ENCODE results near the gene SIRPA. TPM values are rescaled to one million over a fixed set of nuclear protein-coding genes. Genes with fewer than 3 reads are reported as not detected.

The SIRPA gene
- total and polyA plus RNA-seq, 4 donors = 16.6 to 123 (median 52.6) TPM

GRCh38 chr20:1924910-1925861 lies 30.0 kb downstream of the SIRPA start:
- TF ChIP-seq, protein P1, sequence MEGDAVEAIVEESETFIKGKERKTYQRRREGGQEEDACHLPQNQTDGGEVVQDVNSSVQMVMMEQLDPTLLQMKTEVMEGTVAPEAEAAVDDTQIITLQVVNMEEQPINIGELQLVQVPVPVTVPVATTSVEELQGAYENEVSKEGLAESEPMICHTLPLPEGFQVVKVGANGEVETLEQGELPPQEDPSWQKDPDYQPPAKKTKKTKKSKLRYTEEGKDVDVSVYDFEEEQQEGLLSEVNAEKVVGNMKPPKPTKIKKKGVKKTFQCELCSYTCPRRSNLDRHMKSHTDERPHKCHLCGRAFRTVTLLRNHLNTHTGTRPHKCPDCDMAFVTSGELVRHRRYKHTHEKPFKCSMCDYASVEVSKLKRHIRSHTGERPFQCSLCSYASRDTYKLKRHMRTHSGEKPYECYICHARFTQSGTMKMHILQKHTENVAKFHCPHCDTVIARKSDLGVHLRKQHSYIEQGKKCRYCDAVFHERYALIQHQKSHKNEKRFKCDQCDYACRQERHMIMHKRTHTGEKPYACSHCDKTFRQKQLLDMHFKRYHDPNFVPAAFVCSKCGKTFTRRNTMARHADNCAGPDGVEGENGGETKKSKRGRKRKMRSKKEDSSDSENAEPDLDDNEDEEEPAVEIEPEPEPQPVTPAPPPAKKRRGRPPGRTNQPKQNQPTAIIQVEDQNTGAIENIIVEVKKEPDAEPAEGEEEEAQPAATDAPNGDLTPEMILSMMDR (IDR thresholded peaks at IDR 0.05; ENCODE audit: control extremely low read depth, extremely low read depth) = no peak
- Histone ChIP-seq H3K9me3 (ENCODE audit: control insufficient read depth in 4 of 4, insufficient read depth in 3 of 4, low read length in 3 of 4) (no peaks in the 10 kb centered on the region), H3K27me3 (ENCODE audit: control insufficient read depth in 3 of 3, insufficient read depth in 3 of 3, low read length in 2 of 3) (no peaks in the 10 kb centered on the region), H3K36me3 (ENCODE audit: control insufficient read depth in 4 of 4, insufficient read depth in 4 of 4, low read length in 4 of 4) (peaks cover 0 to 4% (median 0%) of the 10 kb centered on the region in 4 donors), H3K4me1 (ENCODE audit: control insufficient read depth in 5 of 5, insufficient read depth in 5 of 5, low read length in 5 of 5) (peaks cover 0 to 3% (median 0%) of the 10 kb centered on the region in 5 donors), H3K9ac (ENCODE audit: insufficient read depth in 1 of 2, low read length in 2 of 2) (no peak overlapping the region), H3K27ac (ENCODE audit: low read depth in 1 of 2, low read length in 1 of 2) (peak overlapping the region in 1 of 2 donors; percentile 16), H3K4me3 (no peak overlapping the region)
- no peak for ATAC-seq (ENCODE audit: insufficient read depth, low FRiP score)
- WGBS, 2 donors = 89 to 90% methylated on average over 13 of the region's 13 CpGs
- DNase-seq = no peak

DNA sequence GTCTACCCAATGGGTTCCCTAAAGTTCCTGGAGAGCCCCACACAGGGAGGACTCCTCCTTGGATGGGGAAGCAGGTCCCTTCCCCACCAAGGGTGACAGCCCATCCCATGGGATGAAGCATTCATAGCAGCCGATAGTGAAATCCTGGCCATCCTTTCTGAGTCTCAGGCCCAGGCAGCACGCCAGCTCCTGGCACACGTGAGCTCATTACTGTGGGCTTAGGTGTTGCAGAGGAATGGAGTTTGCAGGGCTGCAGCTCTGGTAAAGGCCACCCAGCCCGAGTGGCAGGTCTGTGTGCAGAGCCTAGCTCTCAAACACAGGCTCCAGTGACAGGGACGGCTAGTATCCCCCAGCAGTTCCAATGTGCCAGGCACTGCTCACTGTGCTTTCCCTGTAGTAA lies 31.0 kb downstream of the SIRPA start:
- DNase-seq = no peak
- WGBS, 2 donors = 76 to 94% methylated on average over 5 of the region's 5 CpGs
- H3K4me3 ChIP-seq = no peak overlapping the region
- no peak for ATAC-seq (ENCODE audit: insufficient read depth, low FRiP score)
- peaks cover 0 to 3% (median 0%) of the 10 kb centered on the region in 5 donors for H3K4me1 ChIP-seq (ENCODE audit: control insufficient read depth in 5 of 5, insufficient read depth in 5 of 5, low read length in 5 of 5)
- peaks cover 0 to 4% (median 0%) of the 10 kb centered on the region in 4 donors for H3K36me3 ChIP-seq (ENCODE audit: control insufficient read depth in 4 of 4, insufficient read depth in 4 of 4, low read length in 4 of 4)
- H3K27me3 ChIP-seq (ENCODE audit: control insufficient read depth in 3 of 3, insufficient read depth in 3 of 3, low read length in 2 of 3) = peaks cover 0 to 4% (median 0%) of the 10 kb centered on the region in 3 donors
- no peak overlapping the region for H3K9ac ChIP-seq (ENCODE audit: insufficient read depth in 1 of 2, low read length in 2 of 2)
- TF ChIP-seq, protein P1 (IDR thresholded peaks at IDR 0.05; ENCODE audit: control extremely low read depth, extremely low read depth) = no peak
- no peak overlapping the region for H3K27ac ChIP-seq (ENCODE audit: low read depth in 1 of 2, low read length in 1 of 2)
- no peaks in the 10 kb centered on the region for H3K9me3 ChIP-seq (ENCODE audit: control insufficient read depth in 4 of 4, insufficient read depth in 3 of 4, low read length in 3 of 4)

DNA sequence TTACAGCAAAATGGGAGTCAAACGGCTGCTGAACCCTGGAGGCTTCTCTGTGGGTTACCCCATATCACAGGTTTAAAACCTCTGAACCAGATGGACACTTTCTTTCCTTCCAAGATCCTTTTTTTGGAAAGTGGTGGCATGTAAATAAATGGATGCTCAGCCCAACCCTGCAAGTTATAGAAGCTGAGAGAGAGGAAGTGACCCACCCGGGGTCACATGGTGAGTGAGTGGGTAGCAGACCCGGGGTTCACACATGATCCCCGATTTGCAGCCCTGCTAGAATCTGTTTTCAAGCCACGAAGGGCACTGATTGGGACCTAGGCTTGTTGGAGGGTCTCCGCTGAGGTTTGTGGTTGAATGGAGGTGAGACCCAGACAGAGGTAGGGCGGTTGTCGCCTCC lies 32.0 kb downstream of the SIRPA start:
- Histone ChIP-seq H3K9ac (ENCODE audit: insufficient read depth in 1 of 2, low read length in 2 of 2) (no peak overlapping the region), H3K36me3 (ENCODE audit: control insufficient read depth in 4 of 4, insufficient read depth in 4 of 4, low read length in 4 of 4) (peaks cover 0 to 4% (median 0%) of the 10 kb centered on the region in 4 donors), H3K27ac (ENCODE audit: low read depth in 1 of 2, low read length in 1 of 2) (no peak overlapping the region), H3K4me1 (ENCODE audit: control insufficient read depth in 5 of 5, insufficient read depth in 5 of 5, low read length in 5 of 5) (peaks cover 0 to 3% (median 0%) of the 10 kb centered on the region in 5 donors), H3K27me3 (ENCODE audit: control insufficient read depth in 3 of 3, insufficient read depth in 3 of 3, low read length in 2 of 3) (peaks cover 0 to 4% (median 0%) of the 10 kb centered on the region in 3 donors), H3K4me3 (no peak overlapping the region), H3K9me3 (ENCODE audit: control insufficient read depth in 4 of 4, insufficient read depth in 3 of 4, low read length in 3 of 4) (no peaks in the 10 kb centered on the region)
- WGBS, 2 donors = 60 to 64% methylated on average over 8 of the region's 8 CpGs
- DNase-seq (no peak), ATAC-seq (ENCODE audit: insufficient read depth, low FRiP score) (no peak)
- TF ChIP-seq, protein P1 (IDR thresholded peaks at IDR 0.05; ENCODE audit: control extremely low read depth, extremely low read depth) = no peak

Data from lung (tissue), 12 donors.